ENCODE data around the gene ERICH2.

The ERICH2 gene

GRCh38 chr2:170846314-170846713, 76.1 kb downstream of the ERICH2 start:
- DNase-seq = no peak

GRCh38 chr2:170847716-170848115, 77.5 kb downstream of the ERICH2 start:
- DNase-seq = no peak

Measured in DMS53 (cell line).